Spinal cord (tissue), 10 donors: ENCODE measurements around the gene ZNF606. TPM values are rescaled to one million over a fixed set of nuclear protein-coding genes. Genes with fewer than 3 reads are reported as not detected.
A peak's percentile ranks its signal among the peaks of the same experiment; 100 is the strongest.

ENCODE experiments used
- DNase-seq, 6 donors: peaks; one replicate each; pipeline versions ENCODE4 v3.0.0 to v3.0.0-alpha.2; 2013 to 2015; ENCODE audit warnings: low spot score in 6 of 6, low read depth in 4 of 6
- H3K27ac ChIP-seq: one replicate; pipeline ENCODE4 v1.5.1; 2013; ENCODE audit warnings: low read depth, low read length, control low read depth
- H3K27me3 ChIP-seq: one replicate; pipeline ENCODE4 v1.6.1; 2013; ENCODE audit warnings: low read length; ENCODE audit not compliant: control insufficient read depth, insufficient read depth
- H3K36me3 ChIP-seq: one replicate; pipeline ENCODE4 v1.6.1; 2013; ENCODE audit warnings: low read length; ENCODE audit not compliant: control insufficient read depth, insufficient read depth
- H3K4me1 ChIP-seq: one replicate; pipeline ENCODE4 v1.6.1; 2013; ENCODE audit warnings: low read length; ENCODE audit not compliant: control insufficient read depth, insufficient read depth
- H3K4me3 ChIP-seq: one replicate; pipeline ENCODE4 v1.5.1; 2013; ENCODE audit warnings: low read depth, low read length, control low read depth
- H3K9me3 ChIP-seq: one replicate; pipeline ENCODE4 v1.6.1; 2013; ENCODE audit warnings: low read length; ENCODE audit not compliant: control insufficient read depth, insufficient read depth
- WGBS: methylation state at CpG from one replicate; pipeline ENCODE4 v1.1.5; 2013; ENCODE audit warnings: missing lambda C conversion rate; ENCODE audit not compliant: insufficient coverage; 5-methylcytosine and 5-hydroxymethylcytosine counted together
- long read RNA-seq, 4 donors: transcript quantifications; one replicate each; lab custom pipeline, GENCODE V29; 2026
- polyA plus RNA-seq, 2 donors: library from polyadenylated mRNA; unstranded; fragments of 120-200 nt; gene quantifications; one replicate each; pipeline ENCODE4 v1.2.1, GENCODE V29; 2013; ENCODE audit not compliant: insufficient read length in 2 of 2
- total RNA-seq, 2 donors: library from RNA; depleted of rRNA in 1 of 2; stranded (reverse); fragments of 120-200 nt in 1 of 2; fragments of >200 nt in 1 of 2; gene quantifications; one replicate each; pipeline versions ENCODE4 v1.2.3 to v1.2.4, GENCODE V29; 2013 to 2014
- donor health status: healthy.

Gene ZNF606
- total RNA-seq (10 to 100 TPM; 33.3 to 39.3 TPM), polyA plus RNA-seq (10 to 100 TPM; 23.2 to 25.1 TPM)
- long read RNA-seq, donor 1, transcript ZNF606-207 (7 exons, 2,009 nt): major isoform, 7 of 8 reads
- long read RNA-seq, donor 1, partial matches to known transcripts: 0 of 8 reads
- long read RNA-seq, donor 1, other reads (novel, unspliced or antisense): 0 of 8 reads
- long read RNA-seq, donor 2, partial matches to known transcripts: 0 of 3 reads
- long read RNA-seq, donor 2, other reads (novel, unspliced or antisense): 0 of 3 reads
- long read RNA-seq, donor 3, partial matches to known transcripts: 0 of 3 reads
- long read RNA-seq, donor 3, other reads (novel, unspliced or antisense): 0 of 3 reads
- long read RNA-seq, donor 4, transcript ZNF606-207 (7 exons, 2,009 nt): major isoform, 6 of 10 reads
- long read RNA-seq, donor 4, partial matches to known transcripts: 0 of 10 reads
- long read RNA-seq, donor 4, other reads (novel, unspliced or antisense): 0 of 10 reads

DNA sequence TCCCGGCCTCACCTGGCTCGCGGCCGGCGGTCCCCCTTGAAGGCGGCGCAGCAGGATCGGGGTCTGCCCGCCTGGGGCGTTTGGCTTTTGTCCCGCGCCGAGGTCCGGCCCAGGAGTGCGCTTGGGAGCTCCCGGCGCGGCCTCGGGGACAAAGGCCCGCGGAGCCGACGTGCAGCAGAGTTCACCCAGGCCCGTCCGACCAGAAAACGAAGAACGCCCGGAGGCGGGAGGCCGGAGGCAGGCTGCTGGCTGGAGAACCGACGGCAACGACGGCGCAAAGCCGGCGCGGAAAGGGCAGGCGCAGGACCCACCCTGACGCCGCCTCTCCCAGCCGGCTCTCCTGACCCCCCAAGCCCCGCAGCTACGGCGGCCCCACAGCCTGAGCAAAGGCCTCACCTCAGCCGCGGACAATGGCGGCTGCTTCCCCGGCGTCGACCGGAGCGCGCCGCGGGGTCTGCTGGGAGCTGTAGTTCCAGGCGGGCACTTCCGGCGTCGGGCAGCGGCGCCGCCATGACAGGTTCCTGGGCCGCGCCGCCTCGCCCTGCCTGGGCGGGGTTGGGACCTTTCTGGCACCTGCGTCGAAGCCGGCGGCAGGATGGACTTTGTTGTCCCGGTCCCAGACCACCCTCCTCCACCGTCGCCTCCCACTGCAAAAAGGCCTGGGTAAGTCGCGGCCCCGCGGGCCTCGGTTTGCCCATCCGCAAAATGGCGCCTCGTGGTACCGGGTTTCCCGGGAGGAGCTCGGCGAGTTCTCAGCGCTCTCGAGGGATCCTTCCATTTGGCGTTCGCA, at the start of gene ZNF606:
Gene ZNF606 (minus strand): TSS at position 437 of the 790 bp plus-strand sequence. CDS start 1,501 bp downstream, outside the sequence.
- H3K27ac ChIP-seq: peak within 1 kb of the TSS; percentile 88
- no peaks in the 10 kb centered on the region for H3K9me3 ChIP-seq
- peaks cover 49% of the 10 kb centered on the region for H3K36me3 ChIP-seq
- peak; percentile 75 to 96 (median 84) for DNase-seq
- H3K4me1 ChIP-seq: peaks cover 24% of the 10 kb centered on the region
- WGBS: under 1% methylated on average over 91 of the region's 91 CpGs
- peak within 1 kb of the TSS; percentile 99 for H3K4me3 ChIP-seq
- H3K27me3 ChIP-seq: no peaks in the 10 kb centered on the region

DNA sequence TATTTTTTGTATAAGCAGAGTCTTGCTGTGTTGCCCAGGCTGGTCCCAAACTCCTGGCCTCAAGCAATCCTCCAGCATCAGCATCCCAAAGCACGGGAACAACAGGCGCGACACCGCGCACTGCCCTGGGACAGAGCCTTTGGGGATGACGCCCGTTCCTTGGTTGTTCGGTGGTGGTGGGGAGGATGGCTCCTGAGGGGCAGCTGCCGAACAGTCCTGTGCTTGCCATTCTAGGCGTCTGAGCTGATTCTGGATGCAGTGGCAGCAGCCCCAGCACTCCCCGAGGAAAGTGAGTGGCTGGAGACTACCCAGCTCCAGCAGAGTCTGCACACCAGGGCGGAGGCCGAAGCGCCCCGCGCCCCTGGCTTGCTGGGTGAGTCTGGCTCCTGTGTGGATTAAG, 49.6 kb upstream of the ZNF606 start:
- H3K9me3 ChIP-seq: peaks cover 26% of the 10 kb centered on the region
- no peak for DNase-seq
- peaks cover 24% of the 10 kb centered on the region for H3K36me3 ChIP-seq
- H3K27me3 ChIP-seq: no peaks in the 10 kb centered on the region
- H3K4me3 ChIP-seq: no peak overlapping the region
- 96% methylated on average over 11 of the region's 16 CpGs for WGBS
- H3K4me1 ChIP-seq: peaks cover 23% of the 10 kb centered on the region
- H3K27ac ChIP-seq: no peak overlapping the region

DNA sequence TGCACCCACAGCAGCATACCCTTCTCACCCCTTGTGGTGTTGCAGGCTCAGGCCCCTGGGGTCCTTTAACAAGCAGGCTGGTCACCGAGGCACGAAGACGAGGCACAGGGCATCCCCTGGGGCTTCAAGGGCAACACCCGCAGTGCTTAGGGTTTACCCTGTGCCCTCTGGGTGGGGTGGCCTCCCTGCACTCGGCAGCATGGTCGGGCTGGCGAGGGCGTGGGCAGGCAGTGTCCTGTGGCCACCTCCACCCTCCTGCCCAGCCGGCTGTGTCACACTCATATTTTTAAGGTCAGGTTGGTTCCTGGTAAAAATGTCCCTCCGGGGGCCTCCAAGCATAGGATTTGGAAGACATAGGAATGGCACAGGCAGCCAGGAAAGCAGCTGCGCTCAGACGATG, 45.1 kb upstream of the ZNF606 start:
- peaks cover 41% of the 10 kb centered on the region for H3K36me3 ChIP-seq
- H3K27ac ChIP-seq: no peak overlapping the region
- 93% methylated on average over 12 of the region's 12 CpGs for WGBS
- H3K9me3 ChIP-seq: peaks cover 33% of the 10 kb centered on the region
- no peak for DNase-seq
- no peaks in the 10 kb centered on the region for H3K27me3 ChIP-seq
- no peaks in the 10 kb centered on the region for H3K4me1 ChIP-seq
- no peak overlapping the region for H3K4me3 ChIP-seq

DNA sequence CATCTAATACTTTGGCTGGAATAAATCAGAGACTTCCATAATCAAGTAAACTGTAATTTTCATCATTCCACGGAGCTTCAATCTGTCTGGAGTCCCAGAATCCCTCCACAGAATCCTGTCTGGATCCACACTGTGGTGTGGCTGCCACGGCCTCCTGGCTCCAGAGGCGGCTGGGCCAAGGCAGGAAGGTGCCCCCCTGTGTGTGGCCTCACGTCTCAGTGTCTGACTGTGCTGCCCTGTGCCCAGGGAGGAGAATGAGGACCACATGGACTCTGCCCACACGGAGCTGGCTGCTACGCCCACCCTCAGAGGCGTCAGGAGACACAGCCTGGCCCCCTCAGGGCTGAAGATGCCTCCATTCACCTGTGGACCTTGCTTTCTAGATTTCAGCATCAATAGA, 44.2 kb upstream of the ZNF606 start:
- Histone ChIP-seq H3K4me1 (no peaks in the 10 kb centered on the region), H3K9me3 (peaks cover 30% of the 10 kb centered on the region)
- 79% methylated on average over 7 of the region's 7 CpGs for WGBS

DNA sequence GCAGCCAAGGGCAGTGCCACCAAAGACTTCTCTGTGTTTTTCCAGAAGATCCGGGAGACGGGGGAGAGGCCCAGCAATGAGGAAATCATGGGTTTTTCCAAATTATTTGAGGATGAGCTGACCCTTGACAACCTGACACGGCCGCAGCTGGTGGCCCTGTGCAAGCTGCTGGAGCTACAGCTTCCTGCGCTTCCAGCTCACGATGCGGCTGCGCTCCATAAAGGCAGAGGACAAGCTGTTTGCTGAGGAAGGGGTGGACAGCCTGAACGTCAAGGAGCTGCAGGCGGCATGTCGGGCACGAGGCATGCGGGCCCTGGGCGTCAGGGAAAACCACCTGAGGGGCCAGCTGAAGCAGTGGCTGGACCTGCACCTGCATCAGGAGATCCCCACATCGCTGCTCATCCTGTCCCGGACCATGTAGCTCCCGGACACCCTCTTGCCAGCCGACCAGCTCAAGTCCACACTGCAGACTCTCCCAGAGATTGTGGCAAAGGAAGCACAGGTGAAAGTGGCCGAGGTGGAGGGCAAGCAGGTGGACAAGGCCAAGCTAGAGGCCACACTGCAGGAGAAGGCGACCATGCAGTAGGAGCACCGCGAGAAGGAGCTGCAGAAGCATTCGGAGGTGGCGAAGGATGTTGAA, 42.9 kb upstream of the ZNF606 start:
- H3K27ac ChIP-seq: no peak overlapping the region
- DNase-seq: no peak
- peaks cover 38% of the 10 kb centered on the region for H3K36me3 ChIP-seq
- peaks cover 23% of the 10 kb centered on the region for H3K9me3 ChIP-seq
- 96% methylated on average over 24 of the region's 24 CpGs for WGBS
- no peaks in the 10 kb centered on the region for H3K4me1 ChIP-seq
- H3K27me3 ChIP-seq: no peaks in the 10 kb centered on the region
- H3K4me3 ChIP-seq: no peak overlapping the region

More for the DNA sequence above, 44.2 kb upstream of the ZNF606 start:
- no peaks in the 10 kb centered on the region for H3K27me3 ChIP-seq
- H3K4me3 ChIP-seq: no peak overlapping the region
- no peak for DNase-seq
- H3K36me3 ChIP-seq: peaks cover 37% of the 10 kb centered on the region
- no peak overlapping the region for H3K27ac ChIP-seq

DNA sequence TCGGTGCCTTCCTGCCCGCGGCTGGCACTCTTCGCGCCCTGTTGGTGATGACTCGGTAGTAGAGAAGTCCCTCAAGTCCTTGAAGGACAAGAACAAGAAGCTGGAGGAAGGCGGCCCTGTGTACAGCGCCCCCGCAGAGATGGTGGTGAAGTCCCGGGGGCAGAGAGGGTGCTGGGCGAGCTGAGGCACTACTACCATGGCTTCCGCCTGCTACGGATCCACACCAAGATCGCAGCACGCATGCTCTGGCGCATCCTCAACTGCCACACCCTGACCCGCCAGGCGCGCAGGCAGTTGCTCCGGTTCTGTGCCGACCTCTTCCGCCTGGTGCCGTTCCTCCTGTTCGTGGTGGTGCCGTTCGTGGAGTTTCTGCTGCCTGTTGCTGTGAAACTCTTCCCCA, 42.3 kb upstream of the ZNF606 start:
- Histone ChIP-seq H3K36me3 (peaks cover 44% of the 10 kb centered on the region), H3K27me3 (no peaks in the 10 kb centered on the region)
- DNase-seq: no peak

DNA sequence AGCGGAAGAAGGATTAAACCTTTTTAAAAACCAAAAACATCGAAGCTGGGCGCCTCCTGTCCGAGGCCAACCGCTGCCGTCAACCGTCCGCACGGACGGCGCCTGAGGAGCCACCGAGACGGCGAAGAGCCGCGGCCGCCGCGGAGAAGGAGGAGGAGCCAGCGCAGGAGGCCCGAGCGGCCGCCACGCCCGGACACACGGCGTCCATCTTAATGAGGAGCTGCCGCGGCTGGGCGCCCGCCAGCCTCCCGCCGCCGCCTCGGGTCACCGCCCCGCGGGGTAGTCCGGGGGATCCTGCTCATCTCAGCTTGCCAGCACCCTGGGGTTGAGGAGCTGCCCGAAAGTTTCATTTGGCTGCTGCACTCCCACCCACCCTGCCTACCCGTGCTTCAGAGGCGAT, 41.8 kb upstream of the ZNF606 start:
- no peak overlapping the region for H3K27ac ChIP-seq
- no peaks in the 10 kb centered on the region for H3K27me3 ChIP-seq
- WGBS: 42% methylated on average over 41 of the region's 42 CpGs
- no peak for DNase-seq
- H3K4me1 ChIP-seq: no peaks in the 10 kb centered on the region
- H3K4me3 ChIP-seq: no peak overlapping the region
- H3K36me3 ChIP-seq: peaks cover 45% of the 10 kb centered on the region
- peaks cover 20% of the 10 kb centered on the region for H3K9me3 ChIP-seq

More for the DNA sequence above, 42.3 kb upstream of the ZNF606 start:
- Histone ChIP-seq H3K9me3 (peaks cover 23% of the 10 kb centered on the region), H3K4me1 (no peaks in the 10 kb centered on the region), H3K27ac (no peak overlapping the region), H3K4me3 (no peak overlapping the region)
- WGBS: 91% methylated on average over 26 of the region's 26 CpGs

DNA sequence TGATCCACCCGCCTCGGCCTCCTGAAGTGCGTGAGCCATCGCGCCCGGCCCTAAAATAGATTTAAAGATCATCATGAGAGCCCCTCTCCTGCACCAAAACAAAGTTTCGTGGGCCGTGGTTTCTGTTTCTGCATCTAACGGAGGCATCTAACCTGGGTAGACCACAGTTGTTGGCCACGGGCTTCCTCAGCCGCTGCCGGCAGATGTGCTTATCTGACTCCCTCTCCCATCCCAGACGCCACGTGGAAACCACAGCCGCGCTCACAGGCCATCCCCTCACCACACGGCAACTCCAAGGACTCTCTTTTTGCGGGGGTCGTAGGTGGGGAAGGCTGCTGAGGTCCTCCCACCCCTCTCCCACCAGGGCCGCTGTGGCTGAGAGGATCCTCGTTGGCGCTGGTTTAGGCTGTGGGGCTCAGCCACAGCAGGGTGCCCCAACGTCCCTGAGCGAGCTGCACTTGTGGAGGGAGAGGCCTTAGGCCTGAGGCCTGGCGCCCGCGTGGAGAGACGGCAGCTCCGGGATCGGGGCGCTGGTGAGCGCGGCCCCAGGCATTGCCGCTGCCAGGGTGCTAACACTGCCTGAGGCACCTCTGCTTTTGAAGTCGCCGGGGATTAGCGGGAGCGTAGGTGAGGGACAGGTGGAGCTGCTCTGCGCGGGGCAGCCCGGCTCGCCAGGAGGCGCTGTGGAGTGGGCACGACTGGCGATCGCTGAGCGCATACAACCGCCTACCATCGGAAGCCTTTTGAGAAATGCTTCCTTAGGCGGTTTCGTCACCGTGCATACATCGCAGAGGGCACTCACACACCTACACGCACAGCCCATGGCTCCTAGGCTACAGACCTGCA, 40.1 kb upstream of the ZNF606 start:
- Histone ChIP-seq H3K27me3 (no peaks in the 10 kb centered on the region), H3K36me3 (peaks cover 47% of the 10 kb centered on the region), H3K4me3 (no peak overlapping the region), H3K4me1 (peaks cover 12% of the 10 kb centered on the region), H3K9me3 (peaks cover 13% of the 10 kb centered on the region), H3K27ac (no peak overlapping the region)
- 36% methylated on average over 42 of the region's 54 CpGs for WGBS
- no peak for DNase-seq
